Nephron progenitor cell (in vitro differentiated cells): ENCODE measurements around the gene SLC35E4.

ENCODE experiments used
- DNase-seq: peaks from one replicate; pipeline ENCODE4 v3.0.0; 2021
- H3K27ac Mint-ChIP-seq: 2 replicates; pipeline ENCODE4 v1.8.0; 2021; ENCODE audit warnings: mild to moderate bottlenecking, moderate library complexity, mixed read lengths
- H3K27me3 Mint-ChIP-seq: 2 replicates; pipeline ENCODE4 v1.8.0; 2021; ENCODE audit warnings: mild to moderate bottlenecking, low read depth, mixed read lengths; ENCODE audit not compliant: poor library complexity
- H3K36me3 Mint-ChIP-seq: 2 replicates; pipeline ENCODE4 v1.8.0; 2021; ENCODE audit warnings: low read depth, mixed read lengths
- H3K4me1 Mint-ChIP-seq: 2 replicates; pipeline ENCODE4 v1.8.0; 2021; ENCODE audit warnings: mixed read lengths
- H3K4me3 Mint-ChIP-seq: 2 replicates; pipeline ENCODE4 v1.8.0; 2021; ENCODE audit warnings: mild to moderate bottlenecking, moderate library complexity, mixed read lengths
- H3K9me3 Mint-ChIP-seq: 2 replicates; pipeline ENCODE4 v1.8.0; 2021; ENCODE audit warnings: mild to moderate bottlenecking, moderate library complexity, mixed read lengths
- CTCF ChIP-seq: fragments of 200-600 bp; sonication (generic); IDR thresholded peaks from 2 replicates; pipeline ENCODE4 v1.5.0; 2021; ENCODE audit warnings: antibody characterized with exemption

SLC35E4 gene

GRCh38 chr22:30640839-30641430, 5.4 kb downstream of the SLC35E4 start:
- TF ChIP-seq CTCF, result no peak
- peaks cover 4% of the 10 kb centered on the region for H3K9me3 Mint-ChIP-seq
- no peaks in the 10 kb centered on the region for H3K36me3 Mint-ChIP-seq
- no peak overlapping the region for H3K27ac Mint-ChIP-seq
- H3K4me3 Mint-ChIP-seq, result no peak overlapping the region
- DNase-seq, result no peak
- H3K27me3 Mint-ChIP-seq, result peaks cover 2% of the 10 kb centered on the region
- peaks cover 12% of the 10 kb centered on the region for H3K4me1 Mint-ChIP-seq

- no peak for TF ChIP-seq CTCF
- no peak for DNase-seq
- Mint-ChIP-seq H3K4me3 (no peak overlapping the region), H3K36me3 (no peaks in the 10 kb centered on the region), H3K4me1 (peaks cover 5% of the 10 kb centered on the region), H3K9me3 (peaks cover 4% of the 10 kb centered on the region), H3K27me3 (no peaks in the 10 kb centered on the region), H3K27ac (peak overlapping the region; percentile 43)
These were observed 7.7 kb downstream of the SLC35E4 start for GRCh38 chr22:30643055-30643875.

- Mint-ChIP-seq H3K36me3 (no peaks in the 10 kb centered on the region), H3K27ac (peak overlapping the region; percentile 61), H3K4me3 (no peak overlapping the region), H3K4me1 (peaks cover 7% of the 10 kb centered on the region), H3K27me3 (no peaks in the 10 kb centered on the region), H3K9me3 (no peaks in the 10 kb centered on the region)
- no peak for TF ChIP-seq CTCF
- no peak for DNase-seq
These were observed 11.1 kb downstream of the SLC35E4 start for GRCh38 chr22:30646518-30647160.

GRCh38 chr22:30647536-30647935, 12.0 kb downstream of the SLC35E4 start:
- Mint-ChIP-seq H3K27ac (no peak overlapping the region), H3K36me3 (no peaks in the 10 kb centered on the region), H3K4me1 (peaks cover 10% of the 10 kb centered on the region), H3K9me3 (no peaks in the 10 kb centered on the region), H3K27me3 (no peaks in the 10 kb centered on the region), H3K4me3 (no peak overlapping the region)
- no peak for TF ChIP-seq CTCF
- DNase-seq, result no peak

GRCh38 chr22:30648825-30649224, 13.2 kb downstream of the SLC35E4 start:
- no peak for DNase-seq
- H3K27me3 Mint-ChIP-seq, result no peaks in the 10 kb centered on the region
- no peak overlapping the region for H3K27ac Mint-ChIP-seq
- H3K4me1 Mint-ChIP-seq, result peaks cover 5% of the 10 kb centered on the region
- no peak overlapping the region for H3K4me3 Mint-ChIP-seq
- TF ChIP-seq CTCF, result no peak
- no peaks in the 10 kb centered on the region for H3K36me3 Mint-ChIP-seq
- H3K9me3 Mint-ChIP-seq, result no peaks in the 10 kb centered on the region
